Non-pigmented ciliary epithelial cell (primary cell): ENCODE results near the gene IZUMO4.

ENCODE experiments used
- DNase-seq: peaks from one replicate; pipeline ENCODE4 v3.0.0-alpha.2; 2010; ENCODE audit warnings: low read depth

IZUMO4 gene

DNA sequence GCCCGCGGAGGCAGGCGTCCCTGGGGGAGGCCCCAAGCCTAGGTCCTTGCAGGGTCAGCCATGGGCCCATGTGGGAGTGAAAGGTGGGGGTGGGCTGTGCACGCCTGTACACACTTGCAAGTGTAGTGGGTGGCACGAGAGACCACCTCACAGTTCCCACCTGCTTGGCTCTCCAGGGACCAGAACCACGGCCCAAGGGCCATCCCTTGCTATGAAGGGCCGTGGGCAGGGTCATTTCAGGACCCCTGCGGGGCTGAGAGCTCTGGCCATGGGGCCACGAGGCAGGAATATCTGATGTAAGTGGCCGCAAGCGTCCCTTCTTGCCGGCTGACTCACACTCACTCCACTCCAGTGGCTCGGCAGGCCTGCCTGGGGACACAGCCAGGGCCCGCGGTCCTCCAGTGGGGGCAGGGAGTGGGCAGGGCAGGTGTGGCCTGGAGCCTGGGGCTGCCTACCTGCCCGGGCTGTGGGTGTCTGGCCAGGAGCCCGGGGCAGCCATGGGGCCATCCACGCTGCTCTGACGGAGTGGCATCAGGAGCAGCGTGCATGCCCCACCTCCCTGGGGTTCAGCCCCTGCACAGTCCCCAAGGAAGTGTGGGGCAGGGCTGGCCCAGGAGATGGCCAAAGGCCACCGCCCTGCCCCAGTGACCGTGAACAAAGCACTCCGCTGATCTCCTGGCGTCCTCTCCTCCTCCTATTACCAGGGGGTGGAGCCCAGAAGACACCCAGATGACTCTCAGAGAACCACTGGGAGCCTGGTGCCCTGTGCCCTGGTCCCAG is 37.1 kb upstream of the IZUMO4 start:
- DNase-seq = no peak

DNA sequence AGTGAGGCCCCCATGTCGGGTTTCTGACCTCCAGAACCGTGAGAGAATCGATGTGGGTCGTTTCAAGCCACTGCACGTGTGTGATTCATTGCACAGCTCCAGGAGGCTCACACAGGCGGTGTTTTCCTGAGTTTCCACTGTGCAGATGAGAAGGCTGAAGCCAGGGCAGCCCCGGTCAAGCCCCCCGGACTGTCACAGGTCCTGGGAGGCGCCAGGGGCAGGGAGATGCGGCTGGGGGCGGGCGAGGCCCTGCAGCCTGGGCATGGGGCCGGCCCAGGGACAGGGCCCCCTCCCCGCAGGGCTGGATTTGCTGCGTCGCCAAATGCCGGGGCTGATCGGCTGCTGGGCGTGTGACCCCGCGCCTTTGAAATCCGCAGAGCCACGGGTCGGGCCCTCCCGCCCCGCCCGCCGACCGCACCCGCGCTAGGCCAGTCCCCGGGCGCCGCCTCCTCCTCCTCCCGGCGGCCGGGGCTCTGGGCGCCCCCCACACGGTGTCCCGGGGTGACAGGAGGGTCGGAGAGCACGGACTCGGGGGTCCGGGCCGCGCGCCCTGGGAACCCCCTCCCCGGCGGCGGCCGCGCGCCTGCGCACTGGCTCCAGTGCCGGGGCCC is 35.7 kb upstream of the IZUMO4 start:
- DNase-seq = no peak

GRCh38 chr19:2061495-2062388 is 35.0 kb upstream of the IZUMO4 start:
- DNase-seq = peak; percentile 70

GRCh38 chr19:2062389-2062729 is 34.4 kb upstream of the IZUMO4 start:
- no peak for DNase-seq

- DNase-seq = no peak
Measured at GRCh38 chr19:2062770-2063169, 33.9 kb upstream of the IZUMO4 start.

DNA sequence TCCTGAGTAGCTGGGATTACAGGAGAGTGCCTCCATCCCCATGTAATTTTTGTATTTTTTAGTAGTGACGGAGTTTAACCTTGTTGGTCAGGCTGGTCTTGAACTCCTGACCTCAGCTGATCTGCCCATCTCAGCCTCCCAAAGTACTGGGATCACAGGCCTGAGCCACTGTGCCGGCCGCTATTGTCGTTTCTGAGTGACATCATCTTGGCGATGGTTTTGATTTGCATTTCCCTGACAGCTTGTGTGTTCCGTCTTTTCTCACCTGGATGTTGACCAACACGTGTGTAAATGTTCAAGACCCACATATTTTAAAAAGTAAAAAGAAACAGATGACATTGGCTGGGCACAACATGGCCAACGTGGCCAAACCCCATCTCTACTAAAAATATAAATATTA is 32.9 kb upstream of the IZUMO4 start:
- DNase-seq = no peak

DNA sequence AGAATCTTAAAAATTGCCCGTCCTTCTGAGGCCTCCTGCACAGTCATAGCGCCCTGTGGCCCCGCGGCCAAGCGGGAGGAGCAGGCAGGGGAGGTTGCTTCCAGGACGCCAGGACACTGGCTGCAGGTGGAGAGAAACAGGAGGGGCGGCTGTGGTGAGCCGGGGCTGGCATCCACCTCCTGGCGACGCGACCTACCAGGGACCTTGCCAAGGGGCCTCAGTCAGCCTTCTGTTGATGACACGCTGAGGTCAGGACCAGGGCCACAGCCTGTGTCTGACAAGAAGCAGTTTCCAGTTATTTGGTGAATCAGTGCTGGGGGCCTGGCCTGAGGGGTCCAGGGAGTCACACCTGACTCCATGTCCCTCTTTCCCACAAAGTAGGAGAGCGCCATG is 32.3 kb upstream of the IZUMO4 start:
- no peak for DNase-seq

- DNase-seq = no peak
Measured at GRCh38 chr19:2064788-2065524, 31.8 kb upstream of the IZUMO4 start.

DNA sequence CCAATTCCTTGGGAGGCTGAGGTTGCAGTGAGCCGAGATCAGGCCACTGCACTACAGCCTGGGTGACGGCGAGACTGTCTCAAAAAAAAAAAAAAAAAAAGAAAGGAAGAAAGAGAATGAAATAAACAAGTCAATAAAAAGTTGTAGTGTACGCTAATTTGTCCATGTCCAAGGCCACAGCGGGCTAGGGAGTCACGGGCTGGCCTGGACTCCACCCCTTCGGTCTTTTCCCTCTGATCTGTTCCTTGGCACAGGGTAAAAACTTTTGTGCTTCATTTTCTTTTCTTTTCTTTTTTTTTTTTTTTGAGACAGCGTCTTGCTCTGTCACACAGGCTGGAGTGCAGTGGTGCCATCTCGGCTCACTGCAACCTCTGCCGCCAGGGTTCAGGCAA is 26.3 kb upstream of the IZUMO4 start:
- DNase-seq = no peak

GRCh38 chr19:2070986-2071673 is 25.6 kb upstream of the IZUMO4 start:
- no peak for DNase-seq

GRCh38 chr19:2072757-2073551 is 23.8 kb upstream of the IZUMO4 start:
- no peak for DNase-seq

- no peak for DNase-seq
Measured at GRCh38 chr19:2076526-2076944, 20.2 kb upstream of the IZUMO4 start.

DNA sequence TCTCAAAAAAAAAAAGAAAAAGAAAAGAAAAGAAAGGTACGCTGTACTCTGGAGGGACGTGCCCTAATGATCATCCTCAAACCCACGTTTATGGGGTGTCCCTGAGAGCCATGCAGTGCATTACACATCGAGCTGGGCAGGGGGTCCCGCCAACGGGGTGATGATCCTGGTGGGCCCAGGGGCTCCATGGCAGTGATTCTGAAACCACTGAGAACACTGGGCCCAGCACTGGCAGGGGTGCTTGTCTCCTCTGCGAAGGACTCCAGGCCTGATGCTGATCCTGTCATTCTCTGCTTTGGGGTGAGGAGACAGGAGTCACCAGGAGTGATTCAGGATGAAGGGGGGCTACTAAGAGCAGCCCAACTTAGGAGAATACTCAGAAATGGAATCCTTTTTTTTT is 19.3 kb upstream of the IZUMO4 start:
- DNase-seq = no peak

DNA sequence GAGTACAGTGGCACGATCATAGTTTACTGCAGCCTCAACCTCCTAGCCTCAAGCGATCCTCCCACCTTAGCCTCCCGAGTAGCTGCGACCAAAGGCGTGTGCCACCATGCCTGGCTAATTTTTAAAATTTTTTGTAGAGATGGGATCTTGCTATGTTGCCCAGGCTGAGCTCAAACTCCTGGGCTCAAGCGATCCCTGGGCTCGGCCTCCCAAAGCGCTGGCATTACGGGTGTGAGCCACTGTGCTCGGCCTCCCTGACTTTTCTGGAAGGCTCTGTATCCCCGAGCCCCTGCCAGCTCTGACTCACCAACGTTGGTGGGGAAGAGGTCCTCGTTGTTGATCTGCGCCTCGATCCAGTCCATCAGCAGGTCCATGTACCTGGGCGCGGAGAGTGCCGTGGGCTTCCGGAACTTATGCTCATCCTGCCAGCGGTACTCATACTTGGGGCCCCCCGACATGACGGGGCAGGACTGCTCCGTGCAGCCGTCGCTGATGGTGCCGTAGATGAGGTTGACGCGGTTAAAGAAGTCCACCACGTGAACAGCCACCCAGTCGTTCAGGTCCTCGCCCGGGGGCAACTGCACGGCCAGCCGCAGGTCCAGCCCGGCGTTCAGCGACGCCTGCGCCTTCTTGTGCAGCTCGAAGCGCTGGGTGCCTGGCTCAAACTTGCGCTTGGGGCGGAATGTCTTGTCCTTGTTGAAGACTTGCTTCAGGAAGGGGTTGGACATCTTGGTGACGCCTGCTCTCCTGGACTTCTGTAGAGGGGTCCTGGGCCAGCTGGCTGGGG is 18.7 kb upstream of the IZUMO4 start:
- DNase-seq = no peak

- DNase-seq = no peak
Measured at GRCh38 chr19:2079076-2079864, 17.4 kb upstream of the IZUMO4 start.

GRCh38 chr19:2079865-2080301 is 16.8 kb upstream of the IZUMO4 start:
- DNase-seq = no peak

DNA sequence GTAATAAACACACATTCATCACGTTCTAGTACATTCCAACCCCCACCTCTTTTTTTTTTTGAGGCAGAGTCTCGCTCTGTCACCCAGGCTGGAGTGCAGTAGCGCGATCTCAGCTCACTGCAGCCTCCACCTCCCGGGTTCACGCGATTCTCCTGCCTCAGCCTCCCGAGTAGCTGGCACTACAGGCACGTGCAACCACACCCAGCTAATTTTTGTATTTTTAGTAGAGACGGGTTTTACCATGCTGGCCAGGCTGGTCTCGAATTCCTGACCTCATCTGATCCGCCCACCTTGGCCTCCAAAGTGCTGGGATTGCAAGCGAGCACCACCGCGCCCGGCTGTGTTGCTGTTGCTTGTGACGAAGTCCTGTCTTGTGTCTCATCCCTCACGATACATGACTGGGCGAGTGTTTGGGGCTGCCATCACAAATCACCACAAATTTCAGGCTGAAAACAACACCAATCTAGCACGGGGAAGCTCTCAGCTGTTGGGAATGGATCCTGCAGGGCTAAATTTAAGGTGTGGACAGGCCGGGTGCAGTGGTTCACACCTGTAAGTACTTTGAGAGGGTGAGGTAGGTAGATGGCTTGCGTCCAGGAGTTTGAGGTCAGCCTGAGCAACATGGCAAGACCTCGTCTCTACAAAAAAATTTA is 16.3 kb upstream of the IZUMO4 start:
- DNase-seq = no peak
